HAP-1 (cell line): Measurements from ENCODE around the gene TBC1D4.
A peak's percentile ranks its signal among the peaks of the same experiment; 100 is the strongest.

Experiments
- DNase-seq, 2 experiments: peaks; one replicate each; pipeline ENCODE4 v3.0.0-alpha.2; 2016 to 2020; ENCODE audit warnings: low spot score in 2 of 2
- H3K27me3 ChIP-seq: fragments of 250-450 bp; sonication (Bioruptor Pico); 2 replicates; pipeline ENCODE4 v1.5.1; 2020; ENCODE audit warnings: low read depth, mild to moderate bottlenecking, moderate library complexity
- H3K36me3 ChIP-seq: fragments of 250-450 bp; sonication (Bioruptor Pico); replicated peaks from 2 replicates; pipeline ENCODE4 v1.5.1; 2020; ENCODE audit warnings: mild to moderate bottlenecking
- H3K4me1 ChIP-seq: fragments of 250-450 bp; sonication (Bioruptor Pico); 2 replicates; pipeline ENCODE4 v1.5.1; 2020; ENCODE audit warnings: mild to moderate bottlenecking
- H3K4me3 ChIP-seq: fragments of 250-450 bp; sonication (Bioruptor Pico); 2 replicates; pipeline ENCODE4 v1.5.1; 2020; ENCODE audit warnings: mild to moderate bottlenecking, moderate library complexity
- H3K9me3 ChIP-seq: fragments of 250-450 bp; sonication (Bioruptor Pico); 2 replicates; pipeline ENCODE4 v1.5.1; 2020; ENCODE audit warnings: mild to moderate bottlenecking, moderate library complexity
- in situ Hi-C: fragments of 300-500 bp; cut with MboI; formaldehyde crosslinking; loops from 3 replicates; pipeline ENCODE4 v1.14.3; 2020; ENCODE audit warnings: low sequenced_read_pairs, inconsistent platforms, mixed read lengths

Gene TBC1D4

DNA sequence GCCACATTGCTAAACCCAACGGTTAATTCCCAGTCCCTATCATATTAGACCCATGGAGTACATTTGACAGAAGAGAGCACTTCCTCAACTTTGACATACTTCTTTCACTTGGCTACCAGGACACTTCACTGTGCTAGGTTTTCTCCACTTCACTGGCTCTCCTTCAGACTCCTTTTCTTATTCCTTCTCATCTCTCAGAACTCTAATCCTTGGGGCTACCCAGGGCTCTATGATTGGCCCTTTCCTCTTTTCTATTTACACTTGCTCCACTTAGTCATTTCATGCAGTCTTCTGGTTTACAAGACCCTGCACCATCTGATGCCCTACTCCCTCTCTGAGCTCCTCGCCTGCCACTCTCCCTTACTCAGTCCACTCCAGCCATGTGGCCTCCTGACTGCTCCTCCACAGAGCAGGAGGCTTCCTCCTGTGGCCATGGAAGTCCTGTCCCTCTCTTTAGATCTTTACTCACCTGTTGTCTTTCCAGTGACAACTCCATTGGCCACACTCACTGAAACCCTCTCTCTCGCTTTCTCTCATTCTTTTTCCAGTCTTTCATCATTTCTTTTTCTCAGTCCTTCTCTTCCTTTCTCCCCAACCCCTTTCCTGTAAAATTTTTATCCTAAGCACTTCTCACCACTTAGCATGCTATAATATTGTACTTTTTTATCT lies 90.4 kb downstream of the TBC1D4 start:
- no peaks in the 10 kb centered on the region for H3K4me1 ChIP-seq
- H3K4me3 ChIP-seq, result no peak overlapping the region
- in situ Hi-C loops, result no loop called here
- H3K36me3 ChIP-seq, result no peaks in the 10 kb centered on the region
- H3K27me3 ChIP-seq, result no peaks in the 10 kb centered on the region
- no peaks in the 10 kb centered on the region for H3K9me3 ChIP-seq
- DNase-seq, result no peak

DNA sequence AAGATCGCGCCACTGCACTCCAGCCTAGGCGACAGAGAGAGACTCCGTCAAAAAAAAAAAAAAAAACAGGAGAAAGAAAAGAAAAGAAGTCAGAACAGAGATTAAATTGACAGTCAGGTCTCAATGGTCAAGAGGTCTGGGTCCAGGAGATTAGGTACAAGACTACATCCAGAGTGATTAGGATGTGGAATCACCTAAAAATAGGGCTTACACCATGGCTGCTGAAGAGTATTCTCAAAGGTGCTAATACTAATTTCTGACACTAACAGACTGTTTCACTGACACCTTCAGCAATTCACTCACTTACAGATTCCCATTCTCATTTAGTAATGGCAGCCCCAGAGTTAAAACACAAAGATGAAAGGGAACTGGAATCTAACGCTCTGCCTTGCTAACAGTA lies 91.7 kb downstream of the TBC1D4 start:
- Histone ChIP-seq H3K4me3 (no peak overlapping the region), H3K4me1 (no peaks in the 10 kb centered on the region), H3K36me3 (no peaks in the 10 kb centered on the region), H3K27me3 (no peaks in the 10 kb centered on the region), H3K9me3 (no peaks in the 10 kb centered on the region)
- DNase-seq, result no peak
- in situ Hi-C loops, result no loop called here

DNA sequence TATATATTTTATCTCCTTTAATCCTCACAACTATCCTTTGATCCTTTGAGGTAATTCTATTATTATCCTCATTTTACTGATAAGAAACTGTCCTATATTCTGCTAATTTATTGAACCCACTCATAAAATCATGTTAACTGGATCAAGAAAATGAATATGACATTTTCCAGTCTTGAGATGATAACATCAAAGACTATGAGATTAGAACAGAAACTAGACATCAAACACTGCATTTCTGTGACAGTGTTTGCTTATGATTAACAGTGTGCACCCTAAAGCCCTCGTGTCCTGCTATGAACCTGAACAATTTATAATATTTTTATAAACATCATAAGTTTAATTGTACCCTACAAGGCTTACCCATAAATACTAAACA lies 96.3 kb downstream of the TBC1D4 start:
- Histone ChIP-seq H3K27me3 (no peaks in the 10 kb centered on the region), H3K4me3 (no peak overlapping the region), H3K36me3 (no peaks in the 10 kb centered on the region), H3K4me1 (no peaks in the 10 kb centered on the region), H3K9me3 (no peaks in the 10 kb centered on the region)
- DNase-seq, result no peak
- in situ Hi-C loops, result no loop called here

DNA sequence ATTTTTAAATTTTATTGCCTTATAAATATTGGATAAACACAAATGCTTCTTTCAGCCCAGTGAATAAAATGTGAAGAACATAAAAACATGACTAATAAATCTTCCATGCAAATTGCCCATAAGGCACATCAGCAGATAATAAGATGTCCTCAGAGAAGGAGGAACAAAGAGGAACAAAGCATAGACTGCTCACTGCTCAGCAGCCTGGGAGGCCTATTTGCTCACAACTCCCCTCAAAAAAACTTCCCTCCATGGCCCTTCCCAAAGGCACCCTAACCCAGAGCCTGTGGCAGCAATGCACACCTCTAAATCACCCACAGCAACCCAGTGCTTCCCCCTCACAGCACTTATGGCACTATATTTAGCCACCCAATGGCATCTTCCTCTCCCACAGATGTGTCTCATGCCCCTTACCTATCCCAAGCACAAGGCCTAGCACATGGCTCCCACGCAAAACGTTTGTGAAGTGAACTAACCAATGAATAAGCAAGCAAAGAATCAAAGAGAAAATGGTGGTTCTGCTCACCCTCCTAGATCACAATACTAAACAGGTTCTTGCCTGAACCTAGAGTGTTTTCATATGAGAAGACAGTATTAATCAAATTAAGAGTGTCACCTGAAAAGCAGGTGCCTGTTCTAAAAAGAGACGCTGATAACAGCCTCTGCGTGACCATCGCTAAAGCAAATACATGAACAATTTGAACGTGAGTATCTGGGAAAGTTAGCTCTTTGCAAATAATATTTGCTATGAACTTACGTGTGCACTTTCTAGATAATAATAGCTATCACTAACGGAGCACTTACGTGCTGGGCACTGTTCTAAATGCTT lies 96.9 kb downstream of the TBC1D4 start:
- Histone ChIP-seq H3K27me3 (no peaks in the 10 kb centered on the region), H3K36me3 (no peaks in the 10 kb centered on the region), H3K4me1 (no peaks in the 10 kb centered on the region), H3K4me3 (no peak overlapping the region), H3K9me3 (no peaks in the 10 kb centered on the region)
- in situ Hi-C loops, result no loop called here
- no peak for DNase-seq

DNA sequence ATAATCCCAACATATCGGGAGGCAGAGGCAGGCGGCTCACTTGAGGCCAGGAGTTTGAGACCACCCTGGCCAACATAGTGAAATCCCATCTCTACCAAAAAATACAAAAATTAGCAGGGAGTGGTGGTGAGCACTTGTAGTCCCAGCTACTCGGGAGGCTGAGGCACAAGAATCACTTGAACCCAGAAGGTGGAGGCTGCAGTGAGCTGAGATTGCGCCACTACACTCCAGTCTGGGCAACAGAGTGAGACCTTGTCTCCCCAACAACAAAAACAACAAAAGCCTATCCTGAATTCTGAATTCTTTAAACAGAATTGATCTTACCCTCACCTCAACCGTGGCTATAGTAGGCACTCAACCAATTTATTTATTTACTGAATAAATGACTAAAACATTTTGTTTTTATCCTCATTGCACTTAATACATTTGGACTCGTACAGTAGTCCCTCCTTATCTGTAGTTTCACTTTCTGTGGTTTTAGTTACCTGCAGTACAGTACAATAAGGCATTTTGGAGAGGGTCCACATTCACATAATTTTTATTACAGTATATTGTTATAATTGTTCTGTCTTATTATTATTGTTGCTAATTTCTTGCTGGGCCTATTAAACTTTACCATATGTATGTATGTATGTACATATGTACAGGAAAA lies 98.8 kb downstream of the TBC1D4 start:
- no peaks in the 10 kb centered on the region for H3K36me3 ChIP-seq
- in situ Hi-C loops, result no loop called here
- peaks cover 8% of the 10 kb centered on the region for H3K4me1 ChIP-seq

DNA sequence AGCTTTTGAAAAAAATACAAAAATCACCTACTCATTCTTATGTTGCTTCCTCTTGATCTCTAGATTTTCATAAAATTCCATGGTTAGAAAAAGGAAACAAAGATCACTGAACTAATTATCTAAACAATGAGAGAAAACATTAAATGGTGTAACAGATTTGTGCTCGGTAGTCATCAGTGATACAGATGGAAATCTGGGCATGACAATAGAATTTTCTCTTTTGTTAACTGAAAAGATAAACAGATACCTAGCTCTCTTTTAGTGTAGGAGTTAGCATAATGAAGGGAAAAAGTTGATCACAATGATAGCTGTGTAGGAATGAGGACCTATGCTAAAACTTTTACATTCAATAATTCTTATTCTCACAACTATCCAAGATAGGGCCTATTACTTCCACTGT lies 103.7 kb downstream of the TBC1D4 start:
- Histone ChIP-seq H3K4me3 (no peak overlapping the region), H3K4me1 (peaks cover 12% of the 10 kb centered on the region), H3K9me3 (no peaks in the 10 kb centered on the region), H3K27me3 (no peaks in the 10 kb centered on the region), H3K36me3 (no peaks in the 10 kb centered on the region)
- peak in 1 of 2 experiments; percentile 51 for DNase-seq
- in situ Hi-C loops, result no loop called here

More for the DNA sequence above, 98.8 kb downstream of the TBC1D4 start:
- H3K4me3 ChIP-seq, result no peak overlapping the region
- DNase-seq, result no peak
- no peaks in the 10 kb centered on the region for H3K27me3 ChIP-seq
- no peaks in the 10 kb centered on the region for H3K9me3 ChIP-seq

DNA sequence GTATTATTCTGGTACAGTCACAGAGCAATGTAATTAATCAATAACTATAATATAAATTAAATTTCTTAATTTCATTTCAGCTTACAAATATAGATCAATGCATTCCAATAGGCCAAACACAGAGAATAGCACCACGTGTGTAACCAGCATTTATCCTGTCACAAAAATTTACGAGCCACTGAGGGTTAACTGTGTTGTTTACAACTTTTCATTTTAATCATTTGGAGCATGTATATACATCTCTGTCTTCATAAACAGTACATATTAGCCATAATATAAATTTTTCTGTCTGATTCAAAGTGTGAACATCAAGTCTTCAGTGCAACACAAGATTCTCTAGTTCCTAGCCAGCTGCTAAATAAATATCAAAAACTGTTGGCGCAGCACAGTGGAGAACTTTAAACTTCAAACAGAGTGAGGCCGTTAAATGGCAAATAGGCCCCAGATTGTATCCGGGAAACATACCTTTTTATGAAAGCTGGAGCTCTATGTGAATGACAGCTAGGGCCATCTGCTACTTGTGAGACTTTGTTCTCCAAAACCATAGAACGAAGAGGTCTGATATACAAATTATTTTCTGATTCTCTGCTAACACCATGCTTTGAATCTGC lies 105.1 kb downstream of the TBC1D4 start:
- DNase-seq, result no peak
- no peaks in the 10 kb centered on the region for H3K36me3 ChIP-seq
- no peak overlapping the region for H3K4me3 ChIP-seq
- H3K27me3 ChIP-seq, result no peaks in the 10 kb centered on the region
- H3K4me1 ChIP-seq, result peaks cover 12% of the 10 kb centered on the region
- H3K9me3 ChIP-seq, result no peaks in the 10 kb centered on the region
- in situ Hi-C loops, result no loop called here

DNA sequence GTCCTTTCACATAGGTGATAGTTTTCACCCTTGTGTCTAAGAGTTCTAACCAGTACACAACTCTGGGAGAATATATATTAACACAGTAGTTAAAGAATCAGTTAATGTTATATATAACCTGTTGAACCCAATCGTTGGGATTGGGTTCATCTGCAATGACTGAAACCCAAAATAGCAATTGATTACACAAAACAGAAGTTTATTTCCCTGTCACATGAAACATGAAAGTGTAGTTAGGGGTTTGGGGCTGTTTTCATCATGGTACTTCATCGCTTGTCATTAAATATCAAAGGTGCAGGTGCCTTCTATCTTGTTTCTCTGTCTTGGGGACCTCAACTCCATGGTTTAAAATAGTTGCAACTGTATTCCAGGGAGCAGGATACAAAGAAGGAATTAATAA lies 106.6 kb downstream of the TBC1D4 start:
- in situ Hi-C loops, result no loop called here
- Histone ChIP-seq H3K36me3 (no peaks in the 10 kb centered on the region), H3K4me1 (peaks cover 12% of the 10 kb centered on the region), H3K9me3 (no peaks in the 10 kb centered on the region), H3K4me3 (no peak overlapping the region), H3K27me3 (no peaks in the 10 kb centered on the region)
- DNase-seq, result no peak

DNA sequence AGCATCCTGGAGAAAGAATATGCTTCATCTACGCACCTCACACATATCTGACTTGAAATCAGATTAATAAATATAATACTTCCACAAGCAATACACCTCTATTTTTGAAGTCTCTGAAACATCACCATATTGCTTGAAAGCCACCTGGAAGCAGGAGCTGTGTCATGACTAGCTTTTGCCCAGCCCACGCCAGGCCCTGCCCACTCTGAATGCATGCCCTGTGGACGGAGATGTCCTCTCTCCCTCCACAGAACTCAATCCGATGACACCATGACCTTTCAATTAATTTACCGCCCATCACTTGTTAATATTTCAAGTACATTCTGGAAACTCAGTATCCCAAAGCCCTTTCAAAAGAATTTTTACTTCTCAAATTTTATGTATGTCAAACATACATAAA lies 108.0 kb downstream of the TBC1D4 start:
- H3K4me1 ChIP-seq, result peaks cover 12% of the 10 kb centered on the region
- no peaks in the 10 kb centered on the region for H3K27me3 ChIP-seq
- no peaks in the 10 kb centered on the region for H3K9me3 ChIP-seq
- in situ Hi-C loops, result no loop called here
- no peak overlapping the region for H3K4me3 ChIP-seq
- H3K36me3 ChIP-seq, result no peaks in the 10 kb centered on the region
- no peak for DNase-seq

DNA sequence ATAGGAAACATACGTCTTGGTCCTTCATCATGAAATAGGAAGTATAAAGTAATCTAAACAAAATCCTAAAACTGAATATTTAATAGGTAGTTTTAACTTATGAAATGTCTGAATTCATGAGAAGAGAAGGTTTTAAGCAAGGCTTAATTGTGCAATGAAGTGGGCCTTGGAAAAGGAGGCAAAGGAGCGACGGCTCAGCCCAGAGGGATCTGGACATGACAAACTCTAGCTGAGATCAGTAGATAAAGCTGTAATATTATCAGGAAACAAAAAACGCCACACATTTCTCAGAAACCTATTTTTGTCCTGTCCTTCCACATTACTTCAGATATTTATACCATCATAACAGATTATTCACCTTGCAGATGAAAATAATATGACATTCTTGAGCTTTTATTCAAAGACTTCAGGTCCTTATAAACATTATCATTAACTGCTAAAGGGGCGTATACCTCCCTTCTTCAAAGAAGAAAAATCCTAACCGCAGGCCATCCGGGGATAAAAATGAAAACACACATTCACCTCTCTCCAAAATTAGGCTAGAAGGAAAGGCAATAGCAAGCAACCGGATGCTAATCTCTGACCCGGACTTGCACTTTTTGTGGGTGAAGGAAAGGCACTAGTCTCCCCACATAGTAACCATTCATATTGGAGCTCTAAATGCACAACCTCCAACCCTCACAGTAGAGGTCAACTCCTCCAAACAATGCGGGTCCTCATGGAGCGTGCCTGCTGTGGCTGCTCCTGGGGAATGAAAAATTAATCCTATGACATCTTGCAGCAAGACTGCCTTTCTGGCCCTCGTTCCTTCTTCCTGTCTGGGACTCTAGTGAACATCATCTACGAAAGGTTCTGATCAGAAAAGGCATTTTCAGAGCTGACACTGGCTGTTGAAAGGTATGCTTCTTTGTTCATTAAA lies 108.8 kb downstream of the TBC1D4 start:
- no peak for DNase-seq
- no peak overlapping the region for H3K4me3 ChIP-seq
- in situ Hi-C loops, result no loop called here

DNA sequence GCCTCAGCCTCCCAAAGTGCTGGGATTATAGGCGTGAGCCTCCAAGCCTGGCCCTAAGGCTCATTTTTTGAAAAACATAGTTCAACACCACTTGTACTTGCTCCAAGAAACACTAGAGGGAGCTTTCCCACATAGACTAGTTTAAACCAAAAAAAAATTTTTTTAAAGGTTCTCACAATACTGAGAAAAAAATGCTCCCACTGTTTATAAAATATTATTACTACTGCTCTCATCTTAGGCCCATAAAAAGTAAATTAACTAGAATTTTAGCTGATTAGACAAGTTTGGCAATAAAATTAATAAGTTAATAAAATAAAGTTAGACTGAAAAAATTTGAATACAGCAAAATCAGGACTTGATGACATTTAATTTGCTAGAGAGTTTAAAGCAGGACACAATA lies 109.5 kb downstream of the TBC1D4 start:
- H3K4me1 ChIP-seq, result no peaks in the 10 kb centered on the region
- in situ Hi-C loops, result no loop called here
- DNase-seq, result peak; percentile 32 to 58

More for the DNA sequence above, 108.8 kb downstream of the TBC1D4 start:
- Histone ChIP-seq H3K27me3 (no peaks in the 10 kb centered on the region), H3K4me1 (peaks cover 4% of the 10 kb centered on the region), H3K9me3 (no peaks in the 10 kb centered on the region), H3K36me3 (no peaks in the 10 kb centered on the region)

DNA sequence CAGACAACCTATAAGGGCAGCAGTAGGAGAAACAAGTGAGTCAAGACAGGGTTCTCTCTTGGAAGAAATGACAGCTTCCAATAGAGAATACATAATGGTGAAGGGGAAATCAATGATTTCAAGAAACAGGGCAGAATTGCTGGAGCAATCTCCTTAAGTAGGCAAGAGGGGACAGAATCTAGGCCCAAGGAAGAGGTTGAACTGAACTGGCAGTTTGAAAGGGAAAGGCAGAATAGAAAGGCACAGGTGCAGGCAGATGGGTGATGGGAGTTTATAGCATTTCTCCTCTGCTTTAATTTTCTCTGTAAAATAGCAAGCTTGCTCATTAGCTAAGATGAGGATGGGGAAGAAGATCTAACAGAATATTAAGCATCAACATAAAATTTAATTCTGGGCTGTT lies 110.8 kb downstream of the TBC1D4 start:
- Histone ChIP-seq H3K27me3 (no peaks in the 10 kb centered on the region), H3K36me3 (no peaks in the 10 kb centered on the region), H3K4me3 (no peak overlapping the region), H3K4me1 (no peaks in the 10 kb centered on the region), H3K9me3 (no peaks in the 10 kb centered on the region)
- in situ Hi-C loops, result no loop called here
- DNase-seq, result no peak

More for the DNA sequence above, 109.5 kb downstream of the TBC1D4 start:
- no peaks in the 10 kb centered on the region for H3K27me3 ChIP-seq
- no peaks in the 10 kb centered on the region for H3K9me3 ChIP-seq
- no peaks in the 10 kb centered on the region for H3K36me3 ChIP-seq
- no peak overlapping the region for H3K4me3 ChIP-seq

DNA sequence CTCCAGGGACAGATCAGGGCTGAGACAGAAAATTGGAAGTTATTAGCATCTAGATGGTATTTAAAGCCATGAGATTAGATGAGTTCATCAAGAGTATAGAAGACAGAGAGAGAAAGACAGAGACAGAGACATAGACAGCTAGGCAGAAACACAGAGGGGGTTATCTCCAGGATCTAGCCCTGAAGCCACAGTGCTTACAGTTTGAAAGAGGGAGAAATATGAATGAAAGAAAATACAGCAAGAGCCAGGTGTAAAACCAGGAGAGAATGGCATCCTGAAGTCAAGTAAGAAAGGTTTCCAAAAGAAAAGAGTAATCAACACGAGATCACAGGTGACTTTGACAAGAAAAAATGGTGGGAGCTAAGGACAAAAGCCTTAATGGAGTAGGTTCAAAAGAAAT lies 111.2 kb downstream of the TBC1D4 start:
- in situ Hi-C loops, result no loop called here
- H3K4me3 ChIP-seq, result no peak overlapping the region
- H3K27me3 ChIP-seq, result no peaks in the 10 kb centered on the region
- no peaks in the 10 kb centered on the region for H3K9me3 ChIP-seq
- H3K36me3 ChIP-seq, result no peaks in the 10 kb centered on the region
- no peaks in the 10 kb centered on the region for H3K4me1 ChIP-seq
- no peak for DNase-seq
